ENCODE data around the gene ARHGAP10. TPM values are rescaled to one million over a fixed set of nuclear protein-coding genes. Genes with fewer than 3 reads are reported as not detected.

ARHGAP10 gene
- total RNA-seq, 2 donors from 2014 or later: 36.1 to 43.5 TPM

DNA sequence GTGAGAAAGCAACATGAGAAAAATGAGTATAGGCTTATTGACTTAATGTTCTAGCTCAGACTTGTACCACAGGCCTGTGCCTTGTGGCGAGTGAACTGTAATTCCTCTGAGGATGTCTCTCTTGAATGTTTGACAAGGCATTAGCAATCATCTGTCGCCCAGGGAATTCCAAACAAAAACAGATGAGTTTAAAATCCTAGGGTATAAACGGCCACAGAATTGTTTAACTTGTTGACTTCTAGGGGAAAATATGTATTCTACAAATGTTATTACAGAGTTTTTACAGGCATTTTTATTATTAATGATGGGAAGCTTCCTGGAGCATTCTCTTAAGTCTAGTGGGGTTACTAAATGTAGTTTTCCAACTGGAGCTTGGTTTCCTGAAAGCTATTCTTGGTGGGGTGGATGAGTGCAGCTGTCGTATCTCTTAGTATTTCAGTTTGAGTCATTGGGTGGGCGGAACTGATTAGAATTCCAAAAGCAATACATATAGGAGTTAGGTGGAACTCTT, 40.6 kb downstream of the ARHGAP10 start:
- Histone ChIP-seq H3K9me3 (no peaks in the 10 kb centered on the region), H3K27ac (peak overlapping the region; percentile 75 to 80), H3K4me1 (peaks cover 0 to 72% of the 10 kb centered on the region in 2 donors), H3K4me3 (no peak overlapping the region), H3K36me3 (no peaks in the 10 kb centered on the region), H3K27me3 (no peaks in the 10 kb centered on the region)
- TF ChIP-seq, protein P1, sequence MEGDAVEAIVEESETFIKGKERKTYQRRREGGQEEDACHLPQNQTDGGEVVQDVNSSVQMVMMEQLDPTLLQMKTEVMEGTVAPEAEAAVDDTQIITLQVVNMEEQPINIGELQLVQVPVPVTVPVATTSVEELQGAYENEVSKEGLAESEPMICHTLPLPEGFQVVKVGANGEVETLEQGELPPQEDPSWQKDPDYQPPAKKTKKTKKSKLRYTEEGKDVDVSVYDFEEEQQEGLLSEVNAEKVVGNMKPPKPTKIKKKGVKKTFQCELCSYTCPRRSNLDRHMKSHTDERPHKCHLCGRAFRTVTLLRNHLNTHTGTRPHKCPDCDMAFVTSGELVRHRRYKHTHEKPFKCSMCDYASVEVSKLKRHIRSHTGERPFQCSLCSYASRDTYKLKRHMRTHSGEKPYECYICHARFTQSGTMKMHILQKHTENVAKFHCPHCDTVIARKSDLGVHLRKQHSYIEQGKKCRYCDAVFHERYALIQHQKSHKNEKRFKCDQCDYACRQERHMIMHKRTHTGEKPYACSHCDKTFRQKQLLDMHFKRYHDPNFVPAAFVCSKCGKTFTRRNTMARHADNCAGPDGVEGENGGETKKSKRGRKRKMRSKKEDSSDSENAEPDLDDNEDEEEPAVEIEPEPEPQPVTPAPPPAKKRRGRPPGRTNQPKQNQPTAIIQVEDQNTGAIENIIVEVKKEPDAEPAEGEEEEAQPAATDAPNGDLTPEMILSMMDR (IDR thresholded peaks at IDR 0.05): no peak
- no peak for DNase-seq (ENCODE audit: low spot score)

DNA sequence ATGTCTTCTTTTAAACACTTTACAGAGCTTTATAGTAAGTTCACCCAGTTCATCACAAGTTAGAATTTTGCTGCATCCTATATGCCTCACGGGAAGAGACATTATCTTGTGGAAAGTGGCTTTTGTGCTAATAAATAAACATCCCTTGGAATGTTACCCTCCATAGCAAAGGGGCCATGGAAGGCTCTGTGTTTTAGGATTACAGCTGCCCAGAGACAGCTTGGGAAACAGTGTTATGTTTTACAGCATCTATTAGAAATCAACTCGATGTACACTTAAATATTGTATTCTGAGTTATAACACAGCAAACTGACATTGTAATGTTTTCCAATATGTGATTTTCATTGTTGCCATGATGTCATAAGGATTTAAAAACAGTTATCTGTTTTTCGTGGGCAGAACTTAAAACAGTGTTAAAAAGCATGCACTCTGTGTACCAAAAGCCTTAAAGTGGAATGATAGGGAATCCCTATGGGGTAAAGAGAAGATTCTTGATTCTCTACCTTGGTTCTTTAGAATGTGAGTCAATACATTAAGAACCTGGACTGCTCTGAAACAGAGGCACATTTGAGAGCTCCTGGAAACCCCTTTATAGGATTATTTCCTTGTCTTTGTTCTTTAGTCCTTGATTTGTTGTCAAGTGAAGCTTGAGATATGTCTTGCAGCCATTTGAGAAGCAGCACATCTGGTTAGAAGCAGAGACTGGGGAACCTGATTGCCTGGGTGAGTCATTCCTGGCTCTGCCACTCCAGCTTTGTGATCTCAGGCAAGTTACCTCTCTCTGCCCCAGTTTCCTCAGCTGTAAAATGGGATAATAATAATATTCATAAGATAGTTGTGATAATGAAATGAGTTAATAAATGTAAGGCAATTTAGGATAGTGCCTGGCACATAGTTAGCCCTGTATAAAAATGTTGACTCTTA, 41.6 kb downstream of the ARHGAP10 start:
- H3K36me3 ChIP-seq: no peaks in the 10 kb centered on the region
- DNase-seq (ENCODE audit: low spot score): no peak
- H3K4me3 ChIP-seq: no peak overlapping the region
- no peaks in the 10 kb centered on the region for H3K27me3 ChIP-seq
- no peaks in the 10 kb centered on the region for H3K9me3 ChIP-seq
- TF ChIP-seq, protein P1 (IDR thresholded peaks at IDR 0.05): no peak
- H3K4me1 ChIP-seq: peaks cover 0 to 73% of the 10 kb centered on the region in 2 donors
- peak overlapping the region; percentile 75 to 80 for H3K27ac ChIP-seq

GRCh38 chr4:147776716-147777115, 44.8 kb downstream of the ARHGAP10 start:
- Histone ChIP-seq H3K4me1 (peaks cover 0 to 74% of the 10 kb centered on the region in 2 donors), H3K27me3 (no peaks in the 10 kb centered on the region), H3K4me3 (no peak overlapping the region), H3K27ac (peak overlapping the region; percentile 60 to 62), H3K36me3 (no peaks in the 10 kb centered on the region), H3K9me3 (no peaks in the 10 kb centered on the region)
- TF ChIP-seq, protein P1 (IDR thresholded peaks at IDR 0.05): no peak
- no peak for DNase-seq (ENCODE audit: low spot score)

GRCh38 chr4:147777456-147778091, 45.7 kb downstream of the ARHGAP10 start:
- peak overlapping the region; percentile 60 to 62 for H3K27ac ChIP-seq
- peaks cover 0 to 73% of the 10 kb centered on the region in 2 donors for H3K4me1 ChIP-seq
- H3K27me3 ChIP-seq: no peaks in the 10 kb centered on the region
- H3K4me3 ChIP-seq: no peak overlapping the region
- H3K9me3 ChIP-seq: no peaks in the 10 kb centered on the region
- TF ChIP-seq, protein P1 (IDR thresholded peaks at IDR 0.05): no peak
- no peak for DNase-seq (ENCODE audit: low spot score)
- no peaks in the 10 kb centered on the region for H3K36me3 ChIP-seq

- Histone ChIP-seq H3K4me3 (no peak overlapping the region), H3K27ac (no peak overlapping the region), H3K9me3 (no peaks in the 10 kb centered on the region), H3K4me1 (peaks cover 0 to 62% of the 10 kb centered on the region in 2 donors), H3K27me3 (no peaks in the 10 kb centered on the region), H3K36me3 (no peaks in the 10 kb centered on the region)
- DNase-seq (ENCODE audit: low spot score): no peak
- TF ChIP-seq, protein P1 (IDR thresholded peaks at IDR 0.05): no peak
These were observed 47.1 kb downstream of the ARHGAP10 start for GRCh38 chr4:147778942-147779341.

Data from right atrium auricular region (tissue), 2 donors.